Raji (cell line): Measurements from ENCODE around the gene NLGN3.

Experiments
- POLR2A ChIP-seq: IDR thresholded peaks from 2 replicates; pipeline ENCODE4 v1.6.1; 2011; ENCODE audit warnings: low read depth, low read length, control low read depth; ENCODE audit not compliant: insufficient read depth

The NLGN3 gene

GRCh38 chrX:71178908-71179307, 34.3 kb downstream of the NLGN3 start:
- TF ChIP-seq POLR2A = no peak

GRCh38 chrX:71181558-71181909, 36.9 kb downstream of the NLGN3 start:
- no peak; the same call in 1 of the 2 replicates for TF ChIP-seq POLR2A

- TF ChIP-seq POLR2A = peak; percentile 75
Observed at GRCh38 chrX:71181910-71182799, 37.5 kb downstream of the NLGN3 start.

GRCh38 chrX:71182871-71183270, 38.2 kb downstream of the NLGN3 start:
- TF ChIP-seq POLR2A = no peak

GRCh38 chrX:71183341-71183740, 38.7 kb downstream of the NLGN3 start:
- no peak for TF ChIP-seq POLR2A

DNA sequence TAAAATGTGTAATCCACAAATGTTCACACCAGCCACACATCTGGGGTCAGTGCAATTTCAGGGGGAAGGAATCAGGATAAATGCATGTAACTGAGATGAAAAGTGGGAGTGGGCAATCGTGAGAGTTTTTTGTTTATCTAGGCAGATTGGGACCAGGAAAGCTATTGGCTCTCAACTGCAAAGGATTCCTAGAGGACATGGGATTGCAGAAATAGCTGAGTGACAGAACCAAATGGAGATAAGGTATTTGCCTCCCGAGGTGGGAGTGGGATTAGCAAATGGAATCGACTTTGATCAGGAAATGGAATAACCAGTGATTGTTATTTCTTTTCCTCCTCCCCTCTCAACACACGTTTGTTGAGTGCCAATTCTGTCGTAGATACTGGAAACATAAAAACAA, 39.5 kb downstream of the NLGN3 start:
- TF ChIP-seq POLR2A = no peak

DNA sequence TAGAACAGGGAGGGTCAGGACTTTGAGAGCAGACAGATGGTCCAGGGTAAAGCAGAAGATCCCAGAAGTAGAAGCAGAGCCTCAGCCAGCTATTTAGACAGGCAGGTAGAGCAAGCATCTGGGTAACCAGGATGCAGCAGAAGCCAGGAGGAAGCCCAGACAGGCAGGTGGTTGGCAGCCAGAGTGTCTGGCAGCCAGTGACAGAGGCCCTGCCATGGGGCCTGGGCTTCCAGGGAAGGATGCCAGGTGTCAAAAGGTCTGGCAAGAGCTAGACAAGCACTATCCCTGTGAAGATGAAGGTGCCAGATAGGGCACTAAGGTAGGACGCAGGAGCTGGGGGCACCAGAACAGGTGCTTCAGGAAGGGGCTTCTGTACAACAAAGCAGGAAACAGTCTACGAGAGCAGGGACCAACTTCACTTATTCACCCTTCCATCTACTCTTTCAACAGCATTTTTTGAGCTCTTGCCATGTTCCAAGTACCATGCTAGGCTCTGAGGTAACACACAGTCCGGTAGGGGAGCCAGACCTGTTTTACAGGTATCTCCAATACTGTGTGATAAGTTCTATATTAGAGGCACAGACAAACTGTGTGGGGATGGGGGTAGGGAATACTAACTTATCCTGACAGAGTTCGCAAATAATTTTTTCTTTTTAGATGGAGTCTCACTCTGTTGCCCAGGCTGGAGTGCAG, 40.3 kb downstream of the NLGN3 start:
- no peak for TF ChIP-seq POLR2A

DNA sequence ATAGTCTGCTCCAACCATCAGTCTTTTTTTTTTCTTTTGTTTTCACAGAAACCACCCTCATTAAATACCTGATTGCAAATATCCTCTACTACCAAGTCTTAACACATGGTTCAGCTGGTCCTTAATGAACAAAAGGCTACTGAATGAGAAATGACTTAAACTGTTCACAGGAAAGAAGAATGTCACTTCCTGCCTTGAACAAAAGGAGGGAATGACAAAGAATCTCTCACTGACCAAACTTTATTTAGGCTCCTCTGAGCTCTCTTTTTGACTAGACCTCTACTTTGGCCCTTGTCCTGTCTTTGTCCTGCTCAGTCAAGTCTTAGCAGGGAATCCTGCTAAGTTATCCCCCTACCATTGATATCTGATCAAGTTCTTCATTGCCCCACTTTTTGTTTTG, 46.6 kb downstream of the NLGN3 start:
- TF ChIP-seq POLR2A = no peak

GRCh38 chrX:71195964-71196649, 51.5 kb downstream of the NLGN3 start:
- TF ChIP-seq POLR2A = no peak

GRCh38 chrX:71198066-71198465, 53.4 kb downstream of the NLGN3 start:
- TF ChIP-seq POLR2A = no peak

- no peak for TF ChIP-seq POLR2A
Observed at GRCh38 chrX:71199252-71200008, 54.8 kb downstream of the NLGN3 start.

DNA sequence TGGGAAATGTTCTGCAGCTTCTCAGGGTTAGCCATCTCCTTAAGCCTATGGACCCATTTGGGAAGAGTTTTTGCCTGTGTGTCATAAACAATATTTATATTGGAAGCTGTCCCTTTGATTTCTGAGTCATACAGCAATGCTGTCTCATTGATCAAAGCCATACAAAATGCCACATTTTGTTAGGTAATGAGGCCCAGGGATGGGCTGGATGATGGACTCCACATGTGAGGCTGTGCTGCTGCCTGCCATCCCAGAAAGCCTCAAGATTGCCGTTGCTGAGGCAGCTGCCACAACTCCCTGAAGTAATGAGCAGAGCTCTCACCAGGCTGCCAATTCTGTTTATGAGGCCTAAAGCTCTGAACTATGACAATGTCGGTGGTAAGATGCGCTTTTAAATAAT, 66.2 kb downstream of the NLGN3 start:
- TF ChIP-seq POLR2A = no peak

DNA sequence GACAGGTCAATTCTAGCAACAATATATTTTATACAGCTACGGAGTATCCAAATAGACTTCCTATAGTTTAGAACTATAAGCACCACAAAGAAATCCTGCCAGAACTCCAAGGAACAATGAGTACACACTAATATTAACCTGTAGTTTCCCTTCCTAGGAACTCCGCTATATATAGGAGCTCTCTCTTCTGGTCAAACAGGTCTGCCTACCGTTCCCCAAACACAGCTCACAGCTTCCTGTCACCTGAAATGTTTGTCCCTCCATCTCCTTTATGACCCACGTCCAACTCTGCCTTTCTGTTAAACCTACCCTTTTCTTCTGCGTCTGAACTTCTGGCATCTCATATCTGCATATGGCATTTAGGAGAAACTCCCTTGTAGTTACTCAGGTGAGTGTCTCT, 67.9 kb downstream of the NLGN3 start:
- TF ChIP-seq POLR2A = no peak

DNA sequence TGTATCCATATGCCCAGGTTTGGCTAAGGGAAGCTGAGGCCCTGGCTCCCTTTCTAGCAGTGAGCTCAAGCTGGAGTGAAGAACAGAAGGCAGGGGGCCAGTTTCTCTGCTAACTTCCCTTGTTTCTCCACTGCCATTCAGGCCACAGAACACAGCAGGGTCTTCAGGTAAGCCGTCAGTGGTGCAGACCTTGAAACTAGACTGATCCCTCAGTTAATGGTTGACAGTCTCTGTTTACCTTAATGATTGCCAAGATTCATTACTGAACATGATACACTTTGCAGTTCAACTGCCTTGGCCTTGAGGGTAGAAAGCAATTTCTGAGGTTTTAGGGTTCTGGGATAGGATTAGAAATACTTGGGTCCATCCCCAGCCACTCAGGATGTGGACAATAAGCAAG, 69.5 kb downstream of the NLGN3 start:
- no peak for TF ChIP-seq POLR2A
